HG03108 (cell line): Measurements from ENCODE around the gene NAV1.

Experiments
- ATAC-seq: cut with Tn5 transposase; IDR thresholded peaks from one replicate; pipeline ENCODE4 v1.9.1; 2021; ENCODE audit warnings: moderate library complexity; ENCODE audit not compliant: unreplicated experiment

NAV1 gene

DNA sequence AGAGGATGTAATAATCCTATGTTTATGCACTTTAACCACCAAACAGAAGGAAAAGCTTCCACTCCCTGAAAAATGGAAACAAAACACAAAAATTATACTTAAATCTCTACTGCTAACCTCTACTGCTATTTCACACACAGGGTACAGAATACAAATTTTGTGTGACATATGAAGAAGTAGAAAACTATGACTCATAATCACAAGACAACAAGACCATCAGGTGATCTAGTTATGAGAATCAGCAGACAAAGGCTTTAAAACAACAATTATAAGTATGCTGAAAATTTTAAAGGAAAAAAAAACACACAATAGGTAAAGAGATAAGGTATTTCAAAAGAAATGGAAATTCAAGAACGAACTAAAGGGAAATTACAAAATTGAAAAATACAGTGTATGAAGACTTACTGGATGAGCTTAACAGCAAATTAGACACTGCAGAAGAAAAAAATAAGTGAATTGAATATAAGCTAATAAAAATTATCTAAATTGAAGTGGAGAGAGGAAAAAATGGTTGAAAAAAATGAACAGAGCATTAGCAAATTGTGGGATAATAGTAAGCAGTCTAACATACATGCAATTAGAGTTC lies 13.6 kb upstream of the NAV1 start:
- ATAC-seq: no peak

DNA sequence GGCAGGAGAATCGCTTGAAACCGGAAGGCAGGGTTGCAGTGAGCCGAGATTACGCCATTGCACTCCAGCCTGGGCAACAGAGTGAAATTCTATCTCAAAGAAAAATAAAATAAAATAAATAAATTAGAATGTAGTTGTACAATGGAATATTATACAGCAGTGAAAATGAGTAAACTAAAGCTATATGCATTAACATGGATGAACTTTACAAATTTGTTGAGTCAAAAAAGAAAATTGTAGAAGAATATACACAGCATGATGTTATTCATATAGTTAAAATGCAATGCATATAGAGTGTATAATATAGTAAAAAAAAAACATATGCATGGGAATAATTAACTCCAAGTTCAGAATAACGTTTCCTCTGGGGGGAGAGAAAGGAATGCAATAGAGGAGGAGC lies 11.0 kb upstream of the NAV1 start:
- ATAC-seq: no peak

DNA sequence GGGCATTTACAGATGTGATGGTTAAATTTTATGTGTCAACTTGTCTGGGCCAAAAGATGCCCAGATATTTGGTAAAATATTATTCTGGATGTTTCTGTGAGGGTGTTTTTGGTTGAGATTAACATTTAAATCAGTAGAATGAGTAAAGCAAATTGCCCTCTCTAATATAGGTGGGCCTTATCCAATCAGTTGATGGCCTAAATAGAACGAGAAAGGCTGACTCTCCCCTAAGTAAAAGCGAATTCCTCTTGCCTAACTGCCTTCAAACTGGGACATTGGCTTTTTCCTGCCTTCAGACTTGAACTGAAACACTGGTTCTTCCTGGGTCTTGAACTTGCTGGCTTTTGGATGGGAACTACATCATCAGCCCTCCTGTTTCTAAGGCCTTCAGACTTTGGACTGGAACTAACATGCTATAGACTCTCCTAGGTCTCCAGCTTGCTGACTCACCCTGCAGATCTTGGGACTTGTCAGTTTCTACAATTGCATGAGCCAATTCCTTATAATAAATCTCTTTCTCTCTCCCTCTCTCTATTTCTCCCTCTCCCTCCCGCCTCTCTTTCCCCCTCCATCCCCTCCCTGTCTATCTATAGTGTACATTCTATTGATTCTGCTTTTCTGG lies 10.2 kb upstream of the NAV1 start:
- no peak for ATAC-seq

DNA sequence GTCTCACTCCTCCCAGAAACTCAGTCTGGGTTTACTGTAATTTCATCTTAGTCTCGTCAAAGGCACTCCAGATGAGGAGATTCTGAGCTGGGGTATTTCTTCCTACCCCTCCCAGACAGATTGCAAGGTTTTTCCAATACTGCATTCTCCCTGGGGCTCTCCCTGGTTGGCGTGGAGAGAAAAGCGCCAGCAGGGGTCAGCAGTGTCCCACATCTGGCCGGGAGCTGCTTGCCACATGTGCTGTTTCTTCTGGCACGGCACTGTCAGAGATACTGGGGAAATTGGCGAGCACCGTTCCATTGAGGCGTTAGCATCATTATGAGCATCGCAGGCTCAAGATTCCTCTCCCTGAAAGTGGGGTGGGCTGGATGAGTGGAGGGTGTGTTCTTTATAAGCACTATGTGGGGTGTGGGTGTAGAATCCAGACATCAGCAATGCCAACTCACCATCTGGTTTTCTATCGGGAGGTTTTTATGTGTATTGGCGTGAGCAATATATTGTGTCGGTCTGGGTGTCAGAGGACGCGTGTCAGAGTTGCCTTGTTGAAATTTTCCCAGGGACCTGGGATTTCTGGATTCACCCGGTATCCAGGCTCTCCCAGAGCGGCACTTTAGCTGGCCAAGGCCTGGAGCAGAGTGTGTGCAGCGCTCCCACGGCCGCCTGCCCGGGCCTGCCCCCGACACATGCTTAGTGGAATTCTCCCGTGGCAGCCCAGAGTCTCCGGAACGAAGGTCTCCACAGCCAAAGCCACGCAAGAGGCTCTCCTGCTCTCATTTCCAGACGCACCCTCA lies 8.0 kb upstream of the NAV1 start:
- ATAC-seq: no peak

DNA sequence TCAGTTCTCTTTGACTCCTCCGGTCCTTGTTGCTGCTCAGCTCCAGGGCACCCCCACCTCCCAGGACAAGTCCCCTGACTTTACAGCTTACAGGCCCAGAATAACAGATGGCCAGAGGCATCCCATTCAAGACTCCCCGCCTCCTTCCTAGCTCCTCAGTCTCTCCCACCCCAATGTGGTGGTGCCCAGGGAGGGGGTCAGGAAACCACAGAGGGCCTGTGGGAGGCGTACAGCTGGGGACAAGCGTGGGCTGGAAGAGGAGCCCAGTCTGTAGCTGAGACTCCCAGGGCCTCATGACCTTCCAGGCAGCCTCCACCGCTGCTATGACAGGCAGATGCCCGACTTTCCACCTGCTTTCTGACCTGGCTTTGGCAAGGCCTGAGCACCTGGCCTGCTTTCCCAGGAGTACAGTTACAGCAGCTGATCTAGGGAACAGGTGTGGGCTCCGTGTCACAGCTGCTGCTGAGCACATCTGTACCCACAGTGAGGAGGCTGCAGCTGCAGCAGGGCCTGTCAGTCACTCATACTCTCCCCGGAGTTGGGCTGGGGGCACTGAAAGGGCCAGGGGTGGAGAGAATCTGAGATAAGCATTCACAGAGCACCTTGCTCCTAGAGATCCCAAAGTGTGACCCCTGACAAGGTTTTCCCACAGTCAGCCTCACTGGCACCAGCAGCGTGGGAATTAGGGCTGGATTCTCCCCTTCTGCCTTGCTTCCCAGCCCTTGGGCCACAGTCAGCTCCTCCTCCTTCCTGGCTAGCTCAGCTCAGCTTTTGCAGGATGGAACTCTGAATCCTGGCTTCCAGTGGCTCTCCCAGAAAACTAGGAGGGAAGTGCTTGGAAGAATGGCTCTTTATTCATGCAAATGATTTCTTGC lies 7.1 kb upstream of the NAV1 start:
- no peak for ATAC-seq

DNA sequence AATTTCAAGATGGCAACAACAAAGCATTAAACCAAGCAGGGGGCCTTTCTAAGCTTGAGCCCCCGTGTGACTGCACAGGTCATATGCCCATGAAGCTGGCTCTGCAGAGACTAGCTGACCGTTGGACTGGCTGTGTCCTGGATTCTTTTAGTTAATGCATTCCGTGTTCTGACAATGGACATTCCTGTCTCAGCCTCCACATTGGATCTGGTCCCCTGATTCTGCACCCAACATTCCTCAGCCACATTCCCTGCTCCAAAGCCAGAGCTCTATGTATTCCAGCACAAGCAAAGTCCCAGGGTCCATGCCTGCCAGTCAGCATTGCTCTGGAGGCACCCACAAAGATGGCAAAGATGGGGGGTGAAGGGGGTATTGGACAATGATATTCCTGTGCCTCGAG lies 5.1 kb upstream of the NAV1 start:
- no peak for ATAC-seq

DNA sequence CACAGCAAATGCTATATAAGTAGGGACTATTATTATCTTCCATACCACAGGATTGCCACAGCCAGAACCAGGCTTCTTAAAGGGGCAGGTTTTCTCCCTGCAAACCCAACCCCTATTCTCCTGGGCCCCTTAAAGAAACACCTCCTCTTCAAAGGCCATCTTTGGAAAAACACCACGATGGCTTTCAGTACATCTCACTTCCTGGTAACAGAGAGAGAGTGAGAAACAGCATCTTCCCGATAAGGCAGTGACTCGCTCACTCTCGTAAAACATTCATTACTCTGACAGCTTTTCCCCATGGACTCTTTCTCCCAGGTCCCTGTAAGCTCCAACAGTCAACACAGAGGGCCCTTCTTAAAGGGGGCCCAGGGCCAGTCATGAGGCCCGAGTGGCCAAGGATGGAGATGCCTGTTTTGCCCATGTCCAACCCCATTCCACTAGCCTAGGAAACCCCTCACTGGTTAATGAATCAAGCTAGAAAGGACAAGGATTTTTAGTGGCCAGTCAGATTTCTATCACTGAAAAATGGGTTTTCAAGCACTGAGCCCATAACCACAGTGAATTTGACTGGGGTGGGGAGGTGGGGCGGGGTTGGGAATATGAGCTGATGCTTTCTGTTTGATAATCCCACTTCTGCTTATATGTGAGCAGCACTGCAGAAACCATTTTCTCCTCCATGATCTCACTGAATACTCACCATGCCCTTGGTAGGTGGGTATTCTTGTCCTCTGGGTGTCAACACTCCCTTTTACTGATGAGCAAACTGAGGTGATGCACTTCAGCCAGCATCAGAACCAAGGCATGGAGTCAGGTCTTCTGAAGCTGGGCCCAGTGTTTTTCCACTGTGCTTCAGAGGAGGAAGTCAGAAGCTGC lies 3.6 kb upstream of the NAV1 start:
- ATAC-seq: no peak

DNA sequence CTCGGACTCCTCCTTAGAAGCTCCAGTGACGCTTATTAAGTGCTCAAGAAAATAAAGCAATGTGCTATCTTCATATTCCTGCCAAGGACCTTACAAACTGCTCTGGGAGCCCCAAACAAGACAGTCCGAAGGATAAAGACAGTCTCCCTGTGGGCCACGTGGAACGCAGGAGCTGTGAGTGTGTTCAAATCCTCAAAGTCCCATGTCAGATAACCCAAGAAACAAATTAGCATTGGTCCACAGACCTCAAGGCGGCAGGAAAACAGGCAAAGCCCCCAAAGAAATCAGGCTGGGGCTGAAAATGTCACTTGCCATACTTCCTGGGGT lies 3.0 kb upstream of the NAV1 start:
- no peak for ATAC-seq

DNA sequence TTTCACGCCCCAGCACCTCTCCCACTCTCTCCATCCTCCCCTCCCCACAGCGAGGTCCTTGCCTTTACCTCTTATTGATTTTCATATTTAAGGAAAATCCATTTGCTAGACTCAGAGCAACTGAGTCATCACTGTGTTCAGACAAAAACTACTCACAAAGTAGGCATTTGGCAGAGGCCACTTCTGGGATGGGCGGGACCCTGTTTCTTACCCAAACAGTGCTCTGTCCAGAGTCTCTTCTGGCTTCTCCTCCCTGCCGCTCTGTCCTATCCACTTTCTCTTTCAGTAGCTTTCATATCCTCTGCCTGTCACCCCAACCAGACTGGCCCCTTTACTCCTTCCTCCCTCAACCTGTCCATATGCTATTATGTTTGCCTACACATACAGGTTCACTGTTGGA lies 2.4 kb upstream of the NAV1 start:
- ATAC-seq: no peak

DNA sequence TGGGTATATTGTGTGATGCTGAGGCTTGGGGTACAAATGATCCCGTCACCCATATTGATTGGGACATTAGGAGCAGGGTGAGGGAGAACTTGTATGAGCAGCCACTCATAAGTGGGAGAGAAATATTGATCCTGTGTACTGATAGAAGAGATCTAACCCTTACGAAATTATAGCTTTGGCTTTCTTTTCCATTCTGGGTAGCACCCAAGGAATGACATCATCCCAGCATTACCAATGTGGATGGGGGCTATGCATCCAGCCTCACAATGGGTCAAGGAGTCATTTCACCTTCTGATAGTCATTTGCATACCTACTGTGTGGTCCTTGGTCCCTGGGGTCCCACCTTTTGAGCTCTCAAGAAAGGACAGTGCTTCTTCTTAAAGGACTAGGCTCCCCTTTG lies 1.9 kb upstream of the NAV1 start:
- no peak for ATAC-seq

DNA sequence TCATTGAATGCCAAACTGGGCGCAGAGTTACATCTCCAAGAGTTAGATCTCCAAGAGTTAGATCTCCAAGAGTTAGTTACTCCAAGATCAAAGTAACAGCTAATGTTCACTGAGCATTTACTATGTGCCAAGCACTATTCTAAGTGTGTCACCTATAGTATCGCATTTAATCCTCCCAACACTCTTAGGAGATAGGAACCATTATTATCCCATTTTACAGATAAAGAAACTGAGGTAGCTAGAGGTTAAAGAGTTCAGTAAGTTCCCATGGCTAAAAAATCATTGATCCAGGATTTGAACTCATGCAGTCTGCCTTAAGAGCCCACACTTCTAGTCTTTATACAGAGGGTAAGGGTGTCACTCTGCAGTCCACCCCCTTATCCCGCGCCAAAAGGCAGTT lies 1.5 kb upstream of the NAV1 start:
- no peak for ATAC-seq

DNA sequence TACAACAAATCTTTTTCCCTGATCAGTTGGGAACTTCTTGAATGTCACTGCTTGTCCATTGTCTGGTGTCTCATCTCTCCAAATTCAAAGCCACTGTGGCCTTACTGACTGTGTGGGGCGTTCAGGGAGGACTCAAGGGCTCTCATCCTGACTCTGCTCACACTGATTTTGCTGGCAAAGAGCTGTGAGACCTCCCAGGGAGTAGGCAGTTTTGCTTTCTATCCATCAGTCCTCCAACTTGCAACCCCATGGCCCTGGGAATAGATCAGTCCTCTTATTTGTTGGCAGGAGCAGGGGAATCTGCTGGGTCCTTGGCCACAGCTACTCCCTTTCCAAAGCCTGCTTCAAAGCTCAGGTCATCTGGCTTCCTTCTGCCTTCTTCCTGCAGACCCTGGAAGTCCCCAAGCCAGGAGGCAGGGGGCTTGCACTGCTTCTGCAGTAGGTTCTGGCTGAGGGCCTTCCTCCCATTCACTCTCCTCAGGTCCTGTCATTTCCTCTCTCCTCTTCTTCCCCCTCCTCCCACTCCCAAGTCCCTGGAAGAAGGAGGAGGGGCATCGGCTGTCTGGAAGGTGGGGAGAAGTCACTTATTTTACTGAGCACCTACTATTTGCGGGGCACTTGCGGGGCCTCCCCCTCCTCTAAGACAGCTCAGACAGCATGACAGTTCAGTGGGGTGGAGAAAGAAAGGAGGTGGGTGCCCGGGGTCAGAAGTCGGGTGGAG lies 876 bp upstream of the NAV1 start:
- no peak for ATAC-seq

DNA sequence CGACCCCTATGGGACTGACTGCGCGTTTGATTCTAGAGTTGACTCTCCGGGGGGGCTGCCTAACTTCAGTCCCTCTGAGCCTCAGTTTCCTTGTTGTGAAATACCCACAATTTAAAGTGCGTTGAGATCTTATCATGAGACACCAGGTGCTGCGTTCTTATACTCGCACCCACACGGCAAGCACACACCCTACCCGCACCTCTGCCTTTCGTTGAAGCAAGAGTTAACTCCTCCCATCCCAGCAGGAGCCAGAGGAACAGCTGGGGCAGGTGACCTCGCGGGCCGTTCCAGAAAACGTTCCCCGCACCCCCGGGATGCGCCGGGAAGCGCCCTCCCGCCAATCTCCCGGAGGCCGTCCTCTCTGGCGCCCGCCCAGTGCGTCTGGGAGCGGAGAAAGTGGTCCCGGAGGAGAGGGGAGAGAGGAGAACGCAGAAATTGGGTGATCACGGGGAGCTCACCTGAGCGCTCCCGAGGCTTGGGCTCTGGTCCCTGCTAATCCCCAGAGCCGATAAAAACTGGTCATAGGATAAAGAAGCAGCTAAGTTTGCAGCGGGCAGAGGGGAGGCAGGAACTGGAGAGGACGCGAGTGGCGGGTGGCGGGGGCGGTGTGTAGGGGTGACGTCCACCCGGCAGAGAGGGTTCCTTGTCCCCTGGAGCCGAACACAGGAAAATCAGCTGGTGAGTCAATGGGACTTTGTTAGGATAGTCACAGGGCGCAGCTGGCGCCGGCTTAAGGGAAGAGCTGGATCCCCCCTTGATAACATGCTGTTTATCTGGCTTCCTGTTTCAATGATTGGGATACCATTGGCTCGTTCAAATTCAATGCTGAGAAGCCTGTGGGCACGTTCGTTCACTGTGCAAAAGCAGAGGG lies 869 bp downstream of the NAV1 start:
- no peak for ATAC-seq

DNA sequence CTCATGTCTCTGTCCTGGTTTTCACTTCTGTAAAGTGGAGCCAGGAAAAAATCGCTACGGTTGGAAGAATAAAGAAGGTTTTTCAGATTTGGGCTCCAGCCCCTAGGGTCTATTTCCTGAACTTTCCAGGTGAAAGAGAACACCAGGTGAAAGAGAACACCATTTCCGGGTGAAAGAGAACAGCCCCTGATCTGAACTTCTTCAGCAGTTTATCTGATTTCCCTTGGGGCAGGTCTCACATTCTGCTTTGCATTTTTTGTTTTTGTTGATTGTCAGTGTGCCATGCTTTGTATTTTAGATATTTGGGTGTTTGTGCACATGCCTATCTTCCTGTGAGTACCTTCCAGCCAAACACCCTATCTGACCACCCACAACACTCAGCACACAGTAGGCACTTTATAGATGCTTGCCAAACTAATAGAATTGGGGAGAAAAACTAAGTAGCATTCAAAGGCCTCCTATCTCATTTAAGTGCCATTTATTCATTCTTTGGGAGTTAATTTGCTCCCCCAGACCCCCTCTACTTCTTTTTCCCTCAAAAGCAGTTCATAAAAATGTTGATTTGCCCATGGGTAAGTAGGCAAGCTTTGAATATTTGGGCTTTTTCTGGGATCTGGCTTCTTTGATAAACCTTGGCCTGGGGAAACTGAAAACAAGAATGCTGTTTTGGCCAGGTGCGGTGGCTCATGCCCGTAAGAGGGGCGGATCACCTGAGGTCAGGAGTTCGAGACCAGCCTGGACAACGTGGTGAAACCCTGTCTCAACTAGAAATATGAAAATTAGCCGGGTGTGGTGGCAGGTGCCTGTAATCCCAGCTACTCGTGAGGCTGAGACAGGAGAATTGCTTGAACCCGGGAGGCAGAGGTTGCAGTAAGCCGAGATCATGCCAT lies 2.2 kb downstream of the NAV1 start:
- ATAC-seq: no peak

DNA sequence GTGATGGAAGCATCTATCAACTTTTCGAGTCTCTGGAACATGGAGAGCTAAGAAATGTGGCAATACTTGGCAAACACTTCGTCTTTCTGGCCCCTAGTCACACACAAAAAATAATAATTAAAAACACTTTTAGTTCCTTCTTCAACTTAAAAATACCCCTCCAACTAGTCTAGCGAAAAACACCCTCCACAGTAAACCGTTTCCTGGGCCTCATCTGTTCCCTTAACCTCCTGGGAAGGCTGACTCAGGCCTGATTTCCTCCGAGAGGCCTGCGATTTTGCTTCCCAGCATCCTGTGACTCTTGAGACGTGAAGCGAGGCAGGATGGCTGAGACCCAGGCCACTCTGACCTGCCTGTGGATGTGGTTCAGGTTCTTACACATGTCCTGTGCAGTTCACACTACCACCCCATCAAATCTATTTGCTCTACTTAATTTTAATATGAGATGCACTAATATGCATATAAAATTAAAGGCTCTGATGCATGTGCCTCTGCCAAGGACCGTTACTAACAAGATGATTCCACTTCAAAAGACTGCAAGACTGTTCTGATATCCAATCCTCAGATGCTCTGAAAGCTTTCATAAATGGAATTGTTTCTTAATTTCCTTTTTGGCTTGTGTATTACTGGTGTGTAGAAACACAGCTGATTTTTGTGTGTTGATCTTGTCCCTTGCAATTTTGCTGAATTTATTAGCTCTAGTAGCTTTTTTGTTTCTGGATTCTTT lies 3.5 kb downstream of the NAV1 start:
- no peak for ATAC-seq

DNA sequence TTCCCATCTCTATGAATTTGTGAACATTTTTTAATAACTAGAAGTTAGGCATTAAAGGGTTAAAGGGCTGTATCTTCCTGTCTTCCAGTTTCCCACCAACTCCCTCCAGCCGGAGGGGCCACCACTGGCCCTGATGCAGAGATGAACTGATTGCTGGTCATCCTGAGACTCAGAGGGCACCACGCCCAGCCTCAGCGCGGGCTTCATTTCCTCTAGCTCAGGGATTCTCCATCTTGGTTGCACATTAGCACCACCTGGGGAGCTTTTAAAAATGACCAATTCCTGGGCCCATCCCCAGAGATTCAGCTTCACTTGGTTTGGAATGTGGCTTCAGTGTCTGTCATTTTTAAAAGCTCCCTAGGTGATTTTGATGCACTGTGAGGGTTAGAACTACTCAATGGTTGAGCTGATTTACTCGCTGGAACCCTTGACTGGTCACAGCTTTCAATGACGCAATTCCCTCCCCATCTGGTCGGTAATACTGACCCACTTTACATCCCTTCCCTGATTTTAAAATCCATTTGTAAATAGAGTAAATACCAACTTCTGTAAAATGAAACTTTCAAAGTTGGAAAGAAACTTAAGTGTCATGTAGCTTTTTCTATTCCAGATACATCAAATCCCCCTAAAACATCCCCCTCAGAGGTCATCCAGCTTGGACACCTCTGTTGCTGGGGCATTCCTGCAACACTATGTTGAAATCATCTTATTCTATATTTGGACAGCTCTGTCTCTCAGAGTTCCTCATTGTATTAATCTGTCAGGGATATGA lies 5.1 kb downstream of the NAV1 start:
- no peak for ATAC-seq

DNA sequence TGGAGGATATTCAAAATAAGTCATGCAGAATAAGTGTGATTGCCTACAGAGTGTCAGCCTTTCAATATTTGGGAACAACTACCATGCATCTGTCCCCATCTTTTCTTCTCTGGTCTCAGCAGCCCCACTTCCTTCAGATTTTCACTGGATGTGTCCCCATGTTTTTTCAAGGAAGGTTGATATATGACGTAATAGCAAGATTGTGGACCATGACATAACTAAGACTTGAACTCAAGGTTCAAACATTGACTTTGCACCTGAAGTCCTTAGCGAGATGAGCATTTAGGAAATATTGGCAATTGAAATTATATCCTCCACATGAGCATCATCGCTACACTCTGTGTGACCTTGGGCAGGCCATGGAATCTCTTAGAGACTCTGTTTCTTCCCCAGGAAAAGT lies 5.8 kb downstream of the NAV1 start:
- ATAC-seq: no peak
